ENCODE data around the gene ALPG. TPM values are rescaled to one million over a fixed set of nuclear protein-coding genes. Genes with fewer than 3 reads are reported as not detected.
"Not testable (repeated sequence)": the region's sequence is repeated elsewhere in the genome, so short reads cannot be mapped to it uniquely, and the experiment has no call there.

The ALPG gene
- total RNA-seq, 3 donors from 2014 or later (not counting 1 experiment from before 2014, with no cell fraction given) = not detected

DNA sequence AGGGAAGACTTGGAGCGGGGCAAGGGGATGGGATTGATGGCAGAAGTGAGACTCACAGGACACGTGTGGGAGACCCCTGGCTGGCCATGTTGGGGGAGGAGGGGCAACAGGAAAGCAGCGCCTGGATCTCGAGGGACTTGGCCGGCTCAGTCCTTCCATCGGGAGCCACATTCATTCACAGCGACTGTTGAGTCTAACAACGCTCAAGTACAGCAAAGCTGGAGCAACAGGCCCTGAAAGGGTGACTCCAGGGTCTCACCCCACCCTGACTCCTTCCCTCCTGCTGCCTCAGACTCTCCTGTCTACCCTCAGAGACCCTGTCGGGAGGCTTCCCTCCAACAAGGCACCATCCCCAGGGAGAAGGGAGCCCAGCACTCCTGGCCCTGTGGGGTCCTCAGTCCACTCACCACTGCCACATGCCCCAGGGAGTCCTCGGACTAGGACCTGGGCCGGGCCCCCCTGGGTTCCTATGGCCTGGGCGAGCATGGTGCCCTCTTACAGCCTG lies 34.6 kb downstream of the ALPG start:
- no peaks in the 10 kb centered on the region for H3K27me3 ChIP-seq (ENCODE audit: control insufficient read depth, insufficient read depth, low read length)
- H3K4me1 Mint-ChIP-seq = peaks cover 0 to 11% of the 10 kb centered on the region in 2 donors
- DNase-seq (no peak), ATAC-seq (no peak)
- H3K4me3 ChIP-seq (ENCODE audit: low read length) = no peak overlapping the region
- TF ChIP-seq, protein P1, sequence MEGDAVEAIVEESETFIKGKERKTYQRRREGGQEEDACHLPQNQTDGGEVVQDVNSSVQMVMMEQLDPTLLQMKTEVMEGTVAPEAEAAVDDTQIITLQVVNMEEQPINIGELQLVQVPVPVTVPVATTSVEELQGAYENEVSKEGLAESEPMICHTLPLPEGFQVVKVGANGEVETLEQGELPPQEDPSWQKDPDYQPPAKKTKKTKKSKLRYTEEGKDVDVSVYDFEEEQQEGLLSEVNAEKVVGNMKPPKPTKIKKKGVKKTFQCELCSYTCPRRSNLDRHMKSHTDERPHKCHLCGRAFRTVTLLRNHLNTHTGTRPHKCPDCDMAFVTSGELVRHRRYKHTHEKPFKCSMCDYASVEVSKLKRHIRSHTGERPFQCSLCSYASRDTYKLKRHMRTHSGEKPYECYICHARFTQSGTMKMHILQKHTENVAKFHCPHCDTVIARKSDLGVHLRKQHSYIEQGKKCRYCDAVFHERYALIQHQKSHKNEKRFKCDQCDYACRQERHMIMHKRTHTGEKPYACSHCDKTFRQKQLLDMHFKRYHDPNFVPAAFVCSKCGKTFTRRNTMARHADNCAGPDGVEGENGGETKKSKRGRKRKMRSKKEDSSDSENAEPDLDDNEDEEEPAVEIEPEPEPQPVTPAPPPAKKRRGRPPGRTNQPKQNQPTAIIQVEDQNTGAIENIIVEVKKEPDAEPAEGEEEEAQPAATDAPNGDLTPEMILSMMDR (IDR thresholded peaks at IDR 0.05) = no peak
- no peaks in the 10 kb centered on the region for H3K27me3 Mint-ChIP-seq (ENCODE audit: low read depth in 2 of 2)
- WGBS (ENCODE audit: insufficient coverage) = 79% methylated on average over 12 of the region's 12 CpGs
- intact Hi-C loops (cut with micrococcal nuclease) = loop anchor here (5.0 kb wide), 2 partner anchors 114 to 514 kb away; partner anchors contain the start of gene NPPC
- no peak overlapping the region for H3K4me3 Mint-ChIP-seq
- no peak overlapping the region for H3K27ac ChIP-seq (ENCODE audit: low read length)
- H3K36me3 ChIP-seq (ENCODE audit: control insufficient read depth, insufficient read depth, low read length) = no peaks in the 10 kb centered on the region
- peaks cover 11% of the 10 kb centered on the region for H3K4me1 ChIP-seq (ENCODE audit: control insufficient read depth, insufficient read depth, low read length)
- H3K27ac Mint-ChIP-seq = no peak overlapping the region
- no peaks in the 10 kb centered on the region for H3K9me3 Mint-ChIP-seq
- H3K36me3 Mint-ChIP-seq = no peaks in the 10 kb centered on the region
- no peaks in the 10 kb centered on the region for H3K9me3 ChIP-seq (ENCODE audit: control insufficient read depth, insufficient read depth, low read length)

DNA sequence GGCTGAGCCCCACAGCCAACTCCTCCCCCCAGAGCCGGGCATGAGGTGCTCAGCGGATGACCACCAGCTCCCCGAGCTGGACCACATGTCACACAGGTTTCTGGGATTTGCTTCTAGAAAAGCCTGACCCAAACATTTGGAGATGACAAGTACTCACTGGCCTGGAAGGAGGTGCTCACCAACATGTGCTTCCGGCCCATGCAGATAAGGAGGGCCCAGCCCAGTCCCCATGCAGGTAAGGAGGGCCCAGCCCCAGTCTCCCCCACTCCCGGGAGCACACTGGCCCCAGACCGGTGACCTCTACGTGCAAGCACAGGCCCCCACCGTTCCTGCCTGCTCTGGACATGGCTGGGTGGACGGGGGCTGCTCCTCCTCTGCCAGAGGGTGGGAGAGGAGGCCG lies 35.3 kb downstream of the ALPG start:
- intact Hi-C loops (cut with micrococcal nuclease) = loop anchor here (5.0 kb wide), 2 partner anchors 115 to 515 kb away; partner anchors contain the start of gene NPPC
- not testable (repeated sequence) for H3K9me3 ChIP-seq (ENCODE audit: control insufficient read depth, insufficient read depth, low read length); H3K36me3 ChIP-seq (ENCODE audit: control insufficient read depth, insufficient read depth, low read length); DNase-seq; H3K27me3 Mint-ChIP-seq (ENCODE audit: low read depth in 2 of 2); H3K27ac ChIP-seq (ENCODE audit: low read length); H3K4me3 ChIP-seq (ENCODE audit: low read length); H3K9me3 Mint-ChIP-seq; H3K4me3 Mint-ChIP-seq; H3K27me3 ChIP-seq (ENCODE audit: control insufficient read depth, insufficient read depth, low read length); H3K27ac Mint-ChIP-seq; H3K36me3 Mint-ChIP-seq; ATAC-seq
- 83% methylated on average over 7 of the region's 10 CpGs for WGBS (ENCODE audit: insufficient coverage)
- H3K4me1 Mint-ChIP-seq = peaks cover 0 to 11% of the 10 kb centered on the region in 2 donors
- peaks cover 11% of the 10 kb centered on the region for H3K4me1 ChIP-seq (ENCODE audit: control insufficient read depth, insufficient read depth, low read length)

DNA sequence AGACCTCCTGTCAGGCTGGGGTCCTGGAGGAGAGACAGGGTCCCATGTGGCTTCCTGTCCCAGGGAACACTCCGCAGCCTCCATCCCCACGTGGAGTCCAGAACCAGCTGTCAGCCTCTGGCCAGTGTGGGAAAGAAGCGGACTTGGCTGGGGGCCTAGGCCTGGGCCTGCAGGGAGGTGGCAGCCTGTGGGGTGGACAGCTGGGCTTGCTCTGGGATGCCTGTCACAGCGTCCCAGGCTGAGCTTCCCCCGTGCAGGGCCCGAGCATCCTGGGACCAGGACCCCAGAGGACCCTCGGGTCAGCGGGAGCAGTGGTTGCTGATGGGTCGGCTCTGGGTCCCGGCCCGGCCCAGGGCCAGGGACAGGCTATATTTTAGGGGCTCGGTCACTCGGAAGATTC lies 35.8 kb downstream of the ALPG start:
- H3K27ac Mint-ChIP-seq; H3K9me3 Mint-ChIP-seq; ATAC-seq; H3K36me3 Mint-ChIP-seq; H3K9me3 ChIP-seq (ENCODE audit: control insufficient read depth, insufficient read depth, low read length); DNase-seq; H3K4me3 Mint-ChIP-seq; H3K27me3 ChIP-seq (ENCODE audit: control insufficient read depth, insufficient read depth, low read length); H3K27me3 Mint-ChIP-seq (ENCODE audit: low read depth in 2 of 2); H3K36me3 ChIP-seq (ENCODE audit: control insufficient read depth, insufficient read depth, low read length); H3K27ac ChIP-seq (ENCODE audit: low read length); H3K4me3 ChIP-seq (ENCODE audit: low read length): not testable (repeated sequence)
- intact Hi-C loops (cut with micrococcal nuclease) = loop anchor here (5.0 kb wide), 2 partner anchors 115 to 515 kb away; partner anchors contain the start of gene NPPC
- peaks cover 11% of the 10 kb centered on the region for H3K4me1 ChIP-seq (ENCODE audit: control insufficient read depth, insufficient read depth, low read length)
- 81% methylated on average over 13 of the region's 13 CpGs for WGBS (ENCODE audit: insufficient coverage)
- H3K4me1 Mint-ChIP-seq = peaks cover 0 to 11% of the 10 kb centered on the region in 2 donors

DNA sequence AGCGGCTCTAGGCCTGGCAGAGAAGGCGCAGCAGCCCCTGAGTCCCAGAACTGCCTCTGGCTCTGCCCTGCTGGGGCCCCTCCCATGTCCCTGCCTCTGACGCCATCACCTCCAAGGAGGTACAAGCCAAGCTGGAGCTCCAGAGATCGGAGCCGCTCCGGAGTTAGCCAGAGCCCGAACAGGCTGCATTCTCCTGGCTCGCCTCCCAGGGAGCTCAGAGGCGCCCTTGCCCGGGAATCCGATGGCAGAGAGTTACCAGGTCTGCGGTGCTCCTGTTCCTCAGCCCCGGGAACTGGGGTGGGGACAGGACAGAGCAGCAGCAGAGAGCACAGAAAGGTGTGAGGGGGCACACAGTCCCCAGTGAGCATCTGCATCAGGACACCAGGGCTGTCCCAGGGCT lies 36.4 kb downstream of the ALPG start:
- not testable (repeated sequence) for ATAC-seq; H3K27ac Mint-ChIP-seq; H3K36me3 ChIP-seq (ENCODE audit: control insufficient read depth, insufficient read depth, low read length); H3K9me3 Mint-ChIP-seq; H3K4me3 ChIP-seq (ENCODE audit: low read length); H3K27me3 Mint-ChIP-seq (ENCODE audit: low read depth in 2 of 2); H3K27me3 ChIP-seq (ENCODE audit: control insufficient read depth, insufficient read depth, low read length); H3K9me3 ChIP-seq (ENCODE audit: control insufficient read depth, insufficient read depth, low read length); H3K36me3 Mint-ChIP-seq; H3K4me3 Mint-ChIP-seq; DNase-seq; H3K27ac ChIP-seq (ENCODE audit: low read length)
- WGBS (ENCODE audit: insufficient coverage) = 87% methylated on average over 4 of the region's 13 CpGs
- intact Hi-C loops (cut with micrococcal nuclease) = loop anchor here (5.0 kb wide), 2 partner anchors 116 to 516 kb away; partner anchors contain the start of gene NPPC
- peaks cover 11% of the 10 kb centered on the region for H3K4me1 ChIP-seq (ENCODE audit: control insufficient read depth, insufficient read depth, low read length)
- peaks cover 0 to 11% of the 10 kb centered on the region in 2 donors for H3K4me1 Mint-ChIP-seq

DNA sequence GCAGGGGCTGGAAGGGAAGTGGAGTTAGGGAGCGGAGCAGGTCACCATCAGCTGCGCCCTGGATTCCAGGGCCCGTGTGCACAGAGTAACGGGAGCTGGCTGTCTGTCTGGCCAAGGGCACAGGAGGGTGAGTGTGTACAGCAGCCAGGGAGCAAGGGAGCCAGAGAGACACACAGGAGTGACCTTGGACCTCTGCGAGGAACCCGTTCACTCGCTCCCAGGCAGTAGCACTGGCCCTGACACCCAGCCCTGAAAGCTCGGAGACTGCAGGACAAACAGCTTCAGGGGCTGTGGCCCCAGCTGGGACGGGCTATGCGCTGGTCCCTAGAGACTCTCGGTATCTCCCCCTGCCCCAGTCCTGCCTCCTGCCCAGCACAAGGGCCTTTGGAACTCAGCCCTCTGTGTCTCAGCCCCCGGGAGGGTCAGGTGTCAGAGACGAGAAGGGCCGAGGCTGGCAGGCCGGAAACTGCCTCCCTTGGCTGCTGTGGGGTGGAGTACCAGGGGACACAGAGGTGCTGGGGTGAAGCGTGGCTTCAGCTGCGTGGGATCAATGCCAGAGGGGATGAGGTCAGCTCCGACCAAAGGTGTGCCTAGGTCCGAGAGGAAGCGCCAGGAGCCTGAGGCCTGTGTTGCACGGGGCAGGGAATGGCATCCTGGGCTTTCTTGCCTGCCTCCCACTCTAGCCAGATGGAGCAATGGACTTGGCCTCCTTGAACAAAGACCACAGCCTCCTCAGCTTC lies 37.2 kb downstream of the ALPG start:
- ATAC-seq; H3K27me3 Mint-ChIP-seq (ENCODE audit: low read depth in 2 of 2); H3K36me3 Mint-ChIP-seq; H3K27ac Mint-ChIP-seq; H3K27ac ChIP-seq (ENCODE audit: low read length); H3K4me3 ChIP-seq (ENCODE audit: low read length); H3K27me3 ChIP-seq (ENCODE audit: control insufficient read depth, insufficient read depth, low read length); DNase-seq; H3K36me3 ChIP-seq (ENCODE audit: control insufficient read depth, insufficient read depth, low read length); H3K9me3 Mint-ChIP-seq; H3K4me3 Mint-ChIP-seq; H3K9me3 ChIP-seq (ENCODE audit: control insufficient read depth, insufficient read depth, low read length): not testable (repeated sequence)
- intact Hi-C loops (cut with micrococcal nuclease) = loop anchor here (5.0 kb wide), 2 partner anchors 117 to 517 kb away; partner anchors contain the start of gene NPPC
- H3K4me1 ChIP-seq (ENCODE audit: control insufficient read depth, insufficient read depth, low read length) = peaks cover 11% of the 10 kb centered on the region
- WGBS (ENCODE audit: insufficient coverage) = 78% methylated on average over 13 of the region's 21 CpGs
- H3K4me1 Mint-ChIP-seq = peaks cover 0 to 11% of the 10 kb centered on the region in 2 donors
